Measurements from ENCODE around the gene ACE2. TPM values are rescaled to one million over a fixed set of nuclear protein-coding genes. Genes with fewer than 3 reads are reported as not detected.

The ACE2 gene
- total RNA-seq, 1 donor from 2014 or later: 0.11 TPM

- DNase-seq (ENCODE audit: low spot score in 2 of 2): no peak
- H3K36me3 ChIP-seq: no peaks in the 10 kb centered on the region
- no peaks in the 10 kb centered on the region for H3K9me3 ChIP-seq
- TF ChIP-seq, protein P1, sequence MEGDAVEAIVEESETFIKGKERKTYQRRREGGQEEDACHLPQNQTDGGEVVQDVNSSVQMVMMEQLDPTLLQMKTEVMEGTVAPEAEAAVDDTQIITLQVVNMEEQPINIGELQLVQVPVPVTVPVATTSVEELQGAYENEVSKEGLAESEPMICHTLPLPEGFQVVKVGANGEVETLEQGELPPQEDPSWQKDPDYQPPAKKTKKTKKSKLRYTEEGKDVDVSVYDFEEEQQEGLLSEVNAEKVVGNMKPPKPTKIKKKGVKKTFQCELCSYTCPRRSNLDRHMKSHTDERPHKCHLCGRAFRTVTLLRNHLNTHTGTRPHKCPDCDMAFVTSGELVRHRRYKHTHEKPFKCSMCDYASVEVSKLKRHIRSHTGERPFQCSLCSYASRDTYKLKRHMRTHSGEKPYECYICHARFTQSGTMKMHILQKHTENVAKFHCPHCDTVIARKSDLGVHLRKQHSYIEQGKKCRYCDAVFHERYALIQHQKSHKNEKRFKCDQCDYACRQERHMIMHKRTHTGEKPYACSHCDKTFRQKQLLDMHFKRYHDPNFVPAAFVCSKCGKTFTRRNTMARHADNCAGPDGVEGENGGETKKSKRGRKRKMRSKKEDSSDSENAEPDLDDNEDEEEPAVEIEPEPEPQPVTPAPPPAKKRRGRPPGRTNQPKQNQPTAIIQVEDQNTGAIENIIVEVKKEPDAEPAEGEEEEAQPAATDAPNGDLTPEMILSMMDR (IDR thresholded peaks at IDR 0.05): no peak
- H3K27ac ChIP-seq: no peak overlapping the region
- H3K4me3 ChIP-seq: no peak overlapping the region
- no peaks in the 10 kb centered on the region for H3K4me1 ChIP-seq
- intact Hi-C loops (cut with DNase I): no loop called here
- H3K27me3 ChIP-seq: no peaks in the 10 kb centered on the region
Measured at GRCh38 chrX:15576019-15576418, 24.7 kb downstream of the ACE2 start.

GRCh38 chrX:15574017-15574416, 26.7 kb downstream of the ACE2 start:
- intact Hi-C loops (cut with DNase I): no loop called here
- Histone ChIP-seq H3K27ac (no peak overlapping the region), H3K9me3 (no peaks in the 10 kb centered on the region), H3K4me3 (no peak overlapping the region), H3K36me3 (no peaks in the 10 kb centered on the region), H3K27me3 (no peaks in the 10 kb centered on the region), H3K4me1 (no peaks in the 10 kb centered on the region)
- TF ChIP-seq, protein P1 (IDR thresholded peaks at IDR 0.05): no peak
- no peak for DNase-seq (ENCODE audit: low spot score in 2 of 2)

DNA sequence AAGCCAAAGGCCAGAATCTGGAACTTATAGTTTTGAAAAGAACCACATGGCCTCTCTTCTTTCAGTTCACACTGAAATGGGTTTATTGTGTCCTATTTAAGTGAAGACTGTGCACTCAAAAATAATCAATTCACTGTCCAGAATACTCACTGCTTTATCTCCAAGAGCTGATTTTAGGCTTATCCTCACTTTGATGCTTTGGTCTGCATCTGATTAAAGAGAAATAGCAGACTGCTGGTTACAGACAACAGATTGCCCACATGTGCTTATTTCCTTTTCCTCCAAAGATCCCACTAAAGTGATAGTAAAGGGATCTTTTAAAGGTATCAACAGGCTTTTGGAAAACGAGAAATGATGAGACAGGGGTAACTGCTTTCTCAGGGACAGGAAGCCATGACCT, 30.6 kb downstream of the ACE2 start:
- Histone ChIP-seq H3K4me1 (no peaks in the 10 kb centered on the region), H3K27ac (no peak overlapping the region), H3K9me3 (no peaks in the 10 kb centered on the region), H3K4me3 (no peak overlapping the region), H3K27me3 (no peaks in the 10 kb centered on the region), H3K36me3 (no peaks in the 10 kb centered on the region)
- no peak for DNase-seq (ENCODE audit: low spot score in 2 of 2)
- intact Hi-C loops (cut with DNase I): no loop called here
- TF ChIP-seq, protein P1 (IDR thresholded peaks at IDR 0.05): no peak

DNA sequence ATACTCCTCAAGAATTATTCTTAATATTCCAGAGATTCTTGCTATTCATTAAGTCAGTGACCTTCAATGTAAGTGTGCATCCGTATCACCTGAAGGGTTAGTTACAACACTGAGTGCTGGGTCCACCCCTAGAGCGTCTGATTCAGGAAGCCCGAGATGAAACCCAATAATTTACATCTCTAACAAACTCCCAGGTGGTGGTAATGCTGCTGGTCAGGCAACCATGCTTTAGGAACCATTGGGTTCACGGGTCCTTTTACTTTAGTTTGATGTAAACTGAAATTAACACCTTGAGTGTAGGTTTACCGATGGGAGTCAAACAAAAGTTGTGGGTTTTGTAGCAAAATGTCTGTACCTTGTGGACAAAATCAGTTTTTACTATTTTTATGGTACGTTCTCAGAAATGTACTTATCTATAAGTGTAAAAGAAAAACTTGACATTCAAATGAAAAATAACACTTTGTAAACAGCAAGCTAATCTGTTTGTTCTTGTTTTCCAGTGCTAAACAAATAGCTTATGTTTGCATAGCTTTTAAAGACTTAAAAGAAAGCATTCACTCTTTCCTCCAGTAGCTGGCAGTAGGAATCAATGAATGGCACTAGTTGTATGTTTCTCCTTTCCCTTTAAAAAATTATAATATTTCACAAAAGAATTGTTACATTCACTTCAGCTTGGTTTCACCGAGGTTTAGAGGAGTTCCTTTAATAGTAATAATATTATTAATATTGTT, 32.7 kb downstream of the ACE2 start:
- TF ChIP-seq, protein P1 (IDR thresholded peaks at IDR 0.05): no peak
- intact Hi-C loops (cut with DNase I): no loop called here
- H3K9me3 ChIP-seq: no peaks in the 10 kb centered on the region

DNA sequence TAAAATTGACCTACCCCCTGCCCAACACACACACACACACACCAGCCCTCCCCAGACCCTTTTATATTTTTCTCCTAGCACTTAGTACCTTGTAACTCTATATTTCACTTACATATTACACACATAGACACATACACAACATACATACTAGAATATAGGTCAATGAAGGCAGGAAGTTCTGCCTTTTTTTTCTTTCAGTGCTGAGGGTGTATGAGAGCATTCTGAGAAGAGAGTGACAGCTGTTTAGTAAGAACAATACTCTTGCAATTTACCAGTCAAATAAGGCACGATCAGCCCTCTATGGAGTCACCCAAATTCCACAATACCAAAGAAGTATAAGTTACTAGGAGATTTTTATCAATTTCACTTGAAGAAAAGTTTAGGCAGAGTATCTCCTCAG, 33.5 kb downstream of the ACE2 start:
- no peaks in the 10 kb centered on the region for H3K4me1 ChIP-seq
- TF ChIP-seq, protein P1 (IDR thresholded peaks at IDR 0.05): no peak
- no peak for DNase-seq (ENCODE audit: low spot score in 2 of 2)
- H3K27ac ChIP-seq: no peak overlapping the region
- intact Hi-C loops (cut with DNase I): no loop called here
- no peaks in the 10 kb centered on the region for H3K27me3 ChIP-seq
- no peak overlapping the region for H3K4me3 ChIP-seq
- H3K9me3 ChIP-seq: no peaks in the 10 kb centered on the region
- no peaks in the 10 kb centered on the region for H3K36me3 ChIP-seq

More for the DNA sequence above, 32.7 kb downstream of the ACE2 start:
- DNase-seq (ENCODE audit: low spot score in 2 of 2): no peak
- Histone ChIP-seq H3K27me3 (no peaks in the 10 kb centered on the region), H3K4me3 (no peak overlapping the region), H3K36me3 (no peaks in the 10 kb centered on the region), H3K27ac (no peak overlapping the region), H3K4me1 (no peaks in the 10 kb centered on the region)
